ENCODE results near the gene RARG. TPM values are rescaled to one million over a fixed set of nuclear protein-coding genes. Genes with fewer than 3 reads are reported as not detected.

Gene RARG
- total and polyA plus RNA-seq, 12 donors: 3.8 to 36.4 (median 24.8) TPM

DNA sequence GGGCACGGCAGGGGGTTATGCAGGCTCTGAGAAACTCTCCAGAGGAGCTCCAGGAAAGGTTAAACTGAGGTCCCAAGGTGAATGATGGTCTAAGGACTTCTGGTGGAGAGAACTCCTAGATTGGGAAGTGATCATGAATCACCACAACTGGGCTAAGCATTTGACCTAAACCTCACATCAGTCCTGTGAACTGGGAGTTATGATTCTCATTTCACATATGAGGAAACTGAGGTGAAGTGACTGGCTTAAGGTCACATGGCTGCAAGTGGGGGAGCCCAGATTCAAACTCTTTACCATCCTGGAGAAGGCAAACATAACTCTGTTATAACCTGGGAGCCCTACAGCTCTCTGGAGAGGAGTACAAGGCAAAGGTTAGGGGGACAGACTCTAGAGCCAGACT, 4.2 kb downstream of the RARG start:
- no peaks in the 10 kb centered on the region for H3K27me3 ChIP-seq
- peaks cover 10 to 36% of the 10 kb centered on the region in 2 donors for H3K4me1 ChIP-seq (replicated peaks in 1 of 2)
- DNase-seq: no peak
- no peaks in the 10 kb centered on the region for H3K36me3 ChIP-seq (replicated peaks in 1 of 2)
- WGBS, 4 donors: 86 to 100% (median 87%) methylated on average over 1 of the region's 1 CpG
- H3K9me3 ChIP-seq (replicated peaks in 1 of 3): no peaks in the 10 kb centered on the region
- intact Hi-C loops (cut with DNase I): no loop called here
- H3K27ac ChIP-seq: no peak overlapping the region
- TF ChIP-seq POLR2A (IDR thresholded peaks at IDR 0.05): no peak
- no peak for TF ChIP-seq CTCF (IDR thresholded peaks at IDR 0.05)
- no peak overlapping the region for H3K4me3 ChIP-seq

GRCh38 chr12:53227341-53227740, 4.7 kb downstream of the RARG start:
- no peak for TF ChIP-seq CTCF (IDR thresholded peaks at IDR 0.05)
- TF ChIP-seq POLR2A (IDR thresholded peaks at IDR 0.05): no peak
- WGBS, 4 donors: 95 to 98% (median 97%) methylated on average over 4 to 11 of the region's 11 CpGs
- H3K4me1 ChIP-seq (replicated peaks in 1 of 2): peaks cover 8 to 36% of the 10 kb centered on the region in 2 donors
- no peaks in the 10 kb centered on the region for H3K36me3 ChIP-seq (replicated peaks in 1 of 2)
- no peak overlapping the region for H3K27ac ChIP-seq
- intact Hi-C loops (cut with DNase I): no loop called here
- H3K4me3 ChIP-seq: no peak overlapping the region
- no peaks in the 10 kb centered on the region for H3K27me3 ChIP-seq
- DNase-seq: no peak
- H3K9me3 ChIP-seq (replicated peaks in 1 of 3): no peaks in the 10 kb centered on the region

- H3K27ac ChIP-seq: no peak overlapping the region
- H3K4me1 ChIP-seq (replicated peaks in 1 of 2): peaks cover 12 to 41% of the 10 kb centered on the region in 2 donors
- no peak for TF ChIP-seq POLR2A (IDR thresholded peaks at IDR 0.05)
- no peak for TF ChIP-seq CTCF (IDR thresholded peaks at IDR 0.05)
- H3K4me3 ChIP-seq: no peak overlapping the region
- 93 to 100% (median 95%) methylated on average over 2 to 4 of the region's 4 CpGs for WGBS, 4 donors
- DNase-seq: no peak
- no peaks in the 10 kb centered on the region for H3K36me3 ChIP-seq (replicated peaks in 1 of 2)
- H3K9me3 ChIP-seq (replicated peaks in 1 of 3): no peaks in the 10 kb centered on the region
- intact Hi-C loops (cut with DNase I): no loop called here
- no peaks in the 10 kb centered on the region for H3K27me3 ChIP-seq
Observed at GRCh38 chr12:53226815-53227214, 5.2 kb downstream of the RARG start.

DNA sequence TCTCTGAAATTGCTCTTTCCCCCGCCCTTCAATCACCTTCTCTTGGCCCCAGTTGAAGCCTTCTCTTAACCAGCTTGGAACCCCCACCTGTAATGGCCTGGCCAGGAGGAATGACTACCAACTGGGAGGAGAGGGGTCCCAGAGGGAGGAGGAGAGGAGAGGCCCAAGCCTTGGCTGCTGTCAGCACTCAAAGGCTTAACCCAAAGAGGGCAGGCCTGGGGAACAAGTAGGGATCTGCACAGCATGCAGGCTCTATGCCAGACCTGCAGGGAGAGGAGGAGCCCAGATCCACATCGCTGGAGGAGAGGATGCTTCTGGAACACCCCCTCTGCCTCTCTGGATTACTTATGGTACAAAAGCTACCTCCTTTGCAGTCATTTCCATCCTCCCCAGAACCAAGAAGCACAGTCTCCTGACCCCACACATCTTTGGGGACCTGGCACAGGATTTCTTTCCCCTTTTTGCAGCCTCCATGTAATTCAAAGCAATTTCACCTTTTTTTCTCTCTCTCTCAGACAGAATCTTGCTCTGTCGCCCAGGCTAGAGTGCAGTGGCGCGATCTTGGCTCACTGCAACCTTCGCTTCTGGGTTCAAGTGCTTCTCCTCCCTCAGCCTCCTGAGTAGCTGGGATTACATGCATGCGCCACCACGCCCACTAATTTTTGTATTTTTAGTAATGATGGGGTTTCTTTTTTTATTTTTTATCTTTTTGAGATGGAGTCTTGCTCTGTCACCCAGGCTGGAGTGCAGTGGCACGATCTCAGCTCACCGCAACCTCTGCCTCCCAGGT, 6.2 kb downstream of the RARG start:
- H3K27me3 ChIP-seq: no peaks in the 10 kb centered on the region
- 90 to 96% (median 93%) methylated on average over 9 to 10 of the region's 10 CpGs for WGBS, 4 donors
- H3K4me1 ChIP-seq (replicated peaks in 1 of 2): peaks cover 10 to 32% of the 10 kb centered on the region in 2 donors
- TF ChIP-seq CTCF (IDR thresholded peaks at IDR 0.05) (no peak), POLR2A (IDR thresholded peaks at IDR 0.05) (no peak)
- no peak for DNase-seq
- H3K36me3 ChIP-seq (replicated peaks in 1 of 2): no peaks in the 10 kb centered on the region
- H3K4me3 ChIP-seq: no peak overlapping the region
- no peaks in the 10 kb centered on the region for H3K9me3 ChIP-seq (replicated peaks in 1 of 3)
- H3K27ac ChIP-seq: no peak overlapping the region
- intact Hi-C loops (cut with DNase I): no loop called here

Data from adrenal gland (tissue), 12 donors.